Kidney glomerular epithelial cell (primary cell): ENCODE measurements around the gene MAPKAPK2.

Source experiments
- DNase-seq: peaks from one replicate; lab custom pipeline; 2025; lab: John Stamatoyannopoulos, UW

MAPKAPK2 gene

DNA sequence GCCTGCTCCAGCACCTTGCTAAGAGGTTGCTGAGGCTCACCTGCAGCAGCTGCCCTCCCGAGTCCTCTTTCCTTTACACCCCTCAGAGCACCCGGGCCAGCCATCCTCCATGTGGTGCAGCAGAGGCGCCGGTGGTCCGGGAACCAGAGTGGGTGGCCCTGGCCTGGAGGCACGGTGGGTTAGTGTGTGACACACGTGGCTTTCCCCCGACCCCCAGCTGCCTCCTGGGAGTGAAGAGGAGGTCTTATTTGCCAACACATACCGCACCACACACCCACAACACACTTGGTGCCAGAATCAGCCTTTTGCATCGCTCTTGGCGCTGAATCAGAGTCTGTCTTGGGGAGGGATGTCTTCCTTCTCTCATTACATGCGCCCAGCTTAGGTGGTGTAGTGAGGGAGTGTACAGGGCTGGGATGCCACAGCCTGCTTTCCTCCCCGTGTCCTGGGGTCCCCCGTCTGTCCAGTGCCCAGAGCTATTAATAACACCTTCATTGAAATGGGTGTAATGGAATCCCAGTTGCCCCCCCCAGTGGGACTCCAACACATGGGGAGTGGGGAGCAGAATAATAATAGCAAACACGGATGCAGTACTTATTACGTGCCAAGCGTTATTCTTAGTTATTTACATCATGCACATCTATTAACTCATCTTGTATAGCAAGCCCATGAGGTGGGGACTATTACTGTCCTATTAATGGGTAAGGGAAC is 38.2 kb downstream of the MAPKAPK2 start:
- no peak for DNase-seq

DNA sequence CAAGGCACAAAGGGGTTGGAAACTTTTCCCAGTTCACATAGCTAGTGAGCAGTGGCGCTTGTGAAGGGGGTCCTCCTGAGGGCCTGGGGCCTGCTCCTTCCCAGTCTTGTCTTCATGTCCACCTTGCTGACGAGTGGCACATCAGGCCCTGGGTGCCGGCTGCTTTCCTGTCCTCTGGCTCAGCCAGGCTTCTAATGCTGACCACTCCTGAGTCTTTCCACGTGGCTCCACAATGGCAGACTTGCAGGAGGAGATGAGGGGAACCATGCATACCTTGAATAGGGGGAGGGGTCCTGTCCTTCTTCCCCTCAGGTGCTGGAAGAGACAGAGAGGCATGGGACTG is 38.7 kb downstream of the MAPKAPK2 start:
- no peak for DNase-seq

DNA sequence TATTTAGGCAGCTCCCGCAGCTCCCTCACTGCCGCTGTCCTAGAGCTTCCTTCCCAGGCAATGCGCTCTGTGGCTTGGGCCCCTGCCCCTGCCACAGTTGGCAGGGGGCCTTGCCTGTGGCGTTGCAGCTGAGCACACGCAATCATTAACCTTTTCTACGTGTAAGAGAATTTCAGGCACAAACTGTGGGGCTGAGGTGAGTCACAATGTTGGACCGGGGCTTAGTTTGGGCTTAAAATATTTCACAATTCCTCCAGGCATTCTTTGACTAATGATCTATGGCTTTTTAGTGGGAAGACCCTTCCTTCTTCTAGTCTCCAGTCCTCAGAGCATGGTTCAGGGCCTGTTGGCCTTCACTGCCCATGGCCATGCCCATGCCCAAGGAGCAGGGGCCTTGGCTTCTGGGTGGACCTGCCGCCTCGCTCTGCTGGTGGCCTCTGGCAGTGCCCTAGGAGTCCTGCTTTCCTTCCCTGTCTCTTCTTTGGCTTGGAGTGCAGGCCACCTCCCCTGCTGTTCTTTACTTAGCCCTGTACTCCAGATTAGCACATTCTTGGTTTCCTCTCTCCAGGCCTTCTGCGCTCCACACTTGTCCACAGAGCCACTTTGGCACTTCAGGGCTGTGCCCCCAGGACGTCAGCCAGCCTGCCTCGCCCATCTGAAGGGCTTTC is 39.2 kb downstream of the MAPKAPK2 start:
- DNase-seq, result peak; percentile 54

DNA sequence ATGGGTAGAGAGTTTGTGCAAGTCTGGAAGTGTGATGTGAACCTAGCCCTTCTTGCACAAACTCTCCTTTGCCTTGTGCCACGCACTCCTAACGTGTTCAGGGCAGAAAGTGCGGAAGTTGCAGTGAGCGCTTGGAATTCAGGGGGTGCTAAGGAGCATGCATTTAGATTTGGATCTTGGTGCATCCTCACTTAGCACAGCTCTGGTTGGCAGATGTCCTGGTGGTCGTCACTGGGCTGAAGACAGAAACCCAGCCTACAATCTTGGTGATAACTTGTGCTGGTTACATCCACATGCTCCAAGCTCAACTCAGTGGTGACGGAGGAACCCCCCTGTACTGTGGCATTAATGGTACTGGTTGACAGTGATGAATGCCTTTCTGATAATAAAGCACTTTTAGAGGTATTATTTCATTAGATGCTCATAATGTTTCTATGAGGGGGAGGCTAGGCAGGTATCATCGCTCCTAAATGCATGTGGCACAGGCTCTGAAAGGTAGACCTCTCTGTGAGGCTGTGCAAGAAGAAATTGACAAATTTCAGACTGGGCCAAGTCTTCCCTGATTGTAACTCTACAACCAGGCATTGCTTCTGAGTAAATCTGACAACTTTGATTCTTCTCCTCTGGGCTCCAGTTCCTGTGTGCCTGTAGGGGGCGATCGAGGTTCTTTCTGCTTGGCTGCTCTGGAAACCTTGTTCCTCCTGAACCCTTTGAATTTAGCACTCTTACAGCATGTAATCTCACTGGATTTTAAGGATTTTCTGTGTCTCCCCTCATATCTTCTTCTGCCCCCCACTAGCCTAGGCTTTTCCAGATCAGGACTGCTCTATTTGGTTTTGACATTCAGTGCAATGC is 40.6 kb downstream of the MAPKAPK2 start:
- DNase-seq, result peak; percentile 44

DNA sequence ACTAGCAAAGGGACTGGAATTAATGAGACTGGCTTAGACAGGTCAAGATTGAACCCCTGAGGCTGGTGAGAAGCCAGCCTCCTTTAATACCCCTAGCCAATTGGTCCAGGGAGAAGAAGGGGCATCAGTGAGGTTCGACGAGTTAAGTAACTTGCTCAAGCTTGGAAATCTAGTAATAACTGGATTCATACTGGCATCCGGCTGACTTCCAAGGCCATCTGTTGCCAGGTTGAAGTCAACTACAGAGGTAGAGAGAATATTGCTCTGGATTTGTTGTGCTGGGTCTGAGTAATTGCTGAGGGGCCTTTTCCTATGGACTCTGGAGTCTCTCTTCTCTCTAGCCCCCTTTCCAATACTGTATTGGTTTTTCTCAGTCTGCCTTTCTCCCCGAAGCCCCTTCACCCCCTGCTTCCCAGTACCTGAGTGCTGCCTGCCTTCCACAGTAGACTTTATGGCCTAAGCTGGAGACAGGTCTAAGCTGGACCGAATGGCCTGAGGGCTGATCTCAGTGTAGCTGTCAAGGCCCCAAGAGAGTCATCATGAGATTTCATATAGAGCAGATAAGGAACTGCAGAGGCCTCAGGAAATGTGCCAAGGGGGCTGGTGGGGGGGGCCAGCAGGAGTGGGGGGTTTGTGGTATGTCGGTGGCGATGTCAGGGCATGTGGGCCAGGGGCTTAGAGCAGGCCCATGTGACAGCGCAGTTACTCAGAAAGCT is 43.4 kb downstream of the MAPKAPK2 start:
- no peak for DNase-seq

DNA sequence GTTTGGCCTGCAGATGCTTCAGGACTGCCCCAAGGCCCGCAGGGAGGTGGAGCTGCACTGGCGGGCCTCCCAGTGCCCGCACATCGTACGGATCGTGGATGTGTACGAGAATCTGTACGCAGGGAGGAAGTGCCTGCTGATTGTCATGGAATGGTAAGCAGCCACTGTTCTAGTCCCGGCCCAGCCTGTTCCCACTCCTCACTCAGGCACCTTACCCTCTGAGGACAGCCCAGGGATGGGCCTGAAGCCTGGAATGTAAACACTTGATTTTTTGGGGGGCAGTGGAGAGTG is 43.9 kb downstream of the MAPKAPK2 start:
- no peak for DNase-seq

DNA sequence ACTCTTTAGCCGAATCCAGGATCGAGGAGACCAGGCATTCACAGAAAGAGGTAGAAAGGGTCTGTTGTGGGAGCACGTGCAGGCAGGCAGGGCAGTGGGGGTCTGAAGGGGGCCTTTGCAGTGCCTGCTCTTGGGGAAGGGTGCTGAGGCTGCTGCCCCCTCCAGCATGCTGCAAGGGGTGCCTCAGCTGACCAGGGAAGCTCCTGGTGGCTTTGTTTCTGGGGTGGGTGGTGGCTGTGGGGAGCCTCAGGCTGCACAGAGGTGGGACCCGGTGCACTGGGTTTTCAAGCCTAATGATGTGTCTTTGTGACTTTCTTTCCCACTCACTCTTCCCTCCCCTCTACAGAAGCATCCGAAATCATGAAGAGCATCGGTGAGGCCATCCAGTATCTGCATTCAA is 44.3 kb downstream of the MAPKAPK2 start:
- no peak for DNase-seq

DNA sequence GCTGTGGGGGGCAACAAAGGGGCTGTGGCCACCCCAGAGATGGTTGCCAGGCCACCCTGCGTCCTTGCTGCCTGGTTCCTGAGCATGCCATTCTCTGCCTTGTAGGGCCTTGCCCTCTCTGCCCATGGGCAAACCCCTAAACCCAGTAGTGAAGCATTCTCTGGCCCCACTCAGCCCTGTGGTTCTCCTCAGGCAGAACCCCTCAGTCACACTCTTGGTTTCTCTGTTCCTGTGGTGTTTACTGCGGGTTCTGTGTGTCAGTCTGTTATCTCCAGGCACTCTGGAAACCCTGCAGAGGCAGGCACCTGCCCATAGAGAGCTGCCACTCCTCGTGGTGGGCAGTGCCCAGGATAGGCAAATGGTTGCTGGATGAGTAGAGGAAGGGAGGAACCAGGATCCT is 44.8 kb downstream of the MAPKAPK2 start:
- no peak for DNase-seq

DNA sequence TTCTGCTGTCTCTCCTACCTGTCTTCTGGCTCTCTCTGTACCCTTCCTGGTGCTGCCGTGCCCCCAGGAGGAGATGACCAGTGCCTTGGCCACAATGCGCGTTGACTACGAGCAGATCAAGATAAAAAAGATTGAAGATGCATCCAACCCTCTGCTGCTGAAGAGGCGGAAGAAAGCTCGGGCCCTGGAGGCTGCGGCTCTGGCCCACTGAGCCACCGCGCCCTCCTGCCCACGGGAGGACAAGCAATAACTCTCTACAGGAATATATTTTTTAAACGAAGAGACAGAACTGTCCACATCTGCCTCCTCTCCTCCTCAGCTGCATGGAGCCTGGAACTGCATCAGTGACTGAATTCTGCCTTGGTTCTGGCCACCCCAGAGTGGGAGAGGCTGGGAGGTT is 47.8 kb downstream of the MAPKAPK2 start:
- no peak for DNase-seq

DNA sequence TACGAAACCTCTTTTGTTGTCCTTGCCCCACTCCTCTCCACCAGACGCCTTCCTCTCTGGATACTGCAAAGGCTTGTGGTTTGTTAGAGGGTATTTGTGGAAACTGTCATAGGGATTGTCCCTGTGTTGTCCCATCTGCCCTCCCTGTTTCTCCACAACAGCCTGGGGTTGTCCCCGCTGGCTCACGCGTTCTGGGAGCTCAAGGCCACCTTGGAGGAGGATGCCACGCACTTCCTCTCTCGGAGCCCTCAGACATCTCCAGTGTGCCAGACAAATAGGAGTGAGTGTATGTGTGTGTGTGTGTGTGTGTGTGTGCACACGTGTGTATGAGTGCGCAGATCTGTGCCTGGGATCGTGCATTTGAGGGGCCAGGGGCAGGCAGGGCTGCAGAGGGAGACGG is 48.3 kb downstream of the MAPKAPK2 start:
- DNase-seq, result no peak

DNA sequence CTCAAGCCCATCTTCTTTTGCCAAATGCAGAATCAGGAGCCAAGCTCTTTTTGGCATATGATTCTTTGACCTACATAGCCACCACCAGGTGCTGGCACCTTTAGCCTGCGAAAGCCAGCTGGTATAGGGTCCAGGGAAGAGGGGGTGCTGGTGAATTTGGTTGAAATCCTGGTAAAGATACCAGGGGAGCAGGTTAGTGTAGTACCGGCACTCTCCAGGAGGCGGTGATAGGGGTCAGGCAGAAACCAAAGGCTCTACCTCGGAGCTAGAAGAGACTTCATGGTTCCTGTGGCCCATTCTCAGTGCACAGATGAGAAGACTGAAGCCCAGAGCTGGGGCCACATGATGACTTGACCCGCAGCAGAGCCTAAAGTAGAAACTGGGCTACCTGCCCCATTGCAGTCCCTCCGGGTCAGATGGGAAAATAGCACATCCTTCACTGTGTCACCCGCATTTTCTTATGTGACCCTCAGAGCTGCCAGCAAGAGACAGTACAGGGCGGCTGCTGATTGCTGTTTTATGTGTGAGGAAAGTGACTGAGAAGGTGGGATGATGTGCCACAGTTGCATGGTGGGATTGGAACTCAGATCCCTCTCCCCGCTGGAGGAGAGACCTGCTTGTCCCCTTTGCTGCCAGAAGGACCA is 49.9 kb downstream of the MAPKAPK2 start:
- no peak for DNase-seq

DNA sequence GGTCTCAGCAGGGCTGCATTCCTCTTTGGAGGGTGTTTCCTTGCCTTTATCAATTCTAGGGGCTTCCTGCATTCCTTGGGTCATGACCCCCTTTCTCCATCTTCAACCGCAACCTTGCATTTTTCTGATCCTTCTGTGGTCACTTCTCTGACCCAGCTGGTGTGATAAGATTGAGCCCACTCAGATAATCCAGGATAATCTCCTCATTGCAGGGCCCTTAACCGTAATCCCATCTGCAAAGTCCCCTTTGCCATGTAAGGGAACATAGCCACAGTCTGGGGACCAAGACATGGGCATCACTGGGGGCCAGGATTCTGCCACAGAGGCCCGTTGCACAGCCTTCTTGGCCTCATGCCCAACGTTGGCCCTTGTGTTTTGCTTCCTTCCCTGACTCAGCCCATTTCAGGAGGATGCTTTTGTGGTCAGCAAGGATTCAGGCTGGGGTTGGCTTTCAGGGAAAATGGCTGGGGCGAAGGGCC is 50.9 kb downstream of the MAPKAPK2 start:
- DNase-seq, result no peak

DNA sequence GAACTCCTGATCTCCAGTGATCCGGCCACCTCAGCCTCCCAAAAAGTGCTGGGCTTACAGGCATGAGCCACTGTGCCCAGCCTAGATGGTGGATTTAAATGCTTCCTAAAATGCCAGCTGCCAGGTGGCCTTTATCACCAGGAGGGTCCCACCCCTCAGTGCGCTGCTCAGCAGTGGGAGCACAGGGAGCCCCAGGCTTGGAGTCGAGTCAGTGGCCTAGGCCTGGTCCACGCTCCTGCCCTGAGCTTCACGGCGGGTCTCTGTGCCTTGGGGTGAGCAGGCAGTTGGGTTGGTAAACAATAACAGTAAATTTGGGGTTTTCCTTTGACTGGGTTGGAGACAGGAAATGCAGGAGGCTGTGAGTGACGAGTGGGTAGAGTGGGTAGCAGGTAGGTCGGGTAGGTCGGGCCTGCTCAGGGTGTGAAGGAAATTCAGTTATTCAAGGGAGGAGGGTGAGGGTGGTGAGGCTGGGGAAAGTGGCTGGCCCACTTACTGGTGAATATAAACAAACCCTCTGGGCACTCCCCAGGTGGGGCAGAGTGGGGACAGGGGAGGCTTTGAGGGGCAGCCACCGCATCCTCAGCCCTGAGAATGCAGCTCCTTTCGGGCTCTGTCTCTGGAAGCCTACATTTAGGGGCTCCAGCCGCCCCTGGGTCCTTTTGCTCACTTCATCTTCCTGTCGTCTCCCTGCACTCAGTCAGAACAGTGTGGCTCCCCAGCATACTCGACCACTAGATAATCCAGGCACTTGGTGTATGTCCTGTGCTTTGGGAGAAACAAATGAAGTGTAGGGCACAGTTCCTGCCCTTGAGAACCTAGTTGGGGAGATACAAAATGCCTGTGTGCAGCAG is 52.4 kb downstream of the MAPKAPK2 start:
- DNase-seq, result no peak

DNA sequence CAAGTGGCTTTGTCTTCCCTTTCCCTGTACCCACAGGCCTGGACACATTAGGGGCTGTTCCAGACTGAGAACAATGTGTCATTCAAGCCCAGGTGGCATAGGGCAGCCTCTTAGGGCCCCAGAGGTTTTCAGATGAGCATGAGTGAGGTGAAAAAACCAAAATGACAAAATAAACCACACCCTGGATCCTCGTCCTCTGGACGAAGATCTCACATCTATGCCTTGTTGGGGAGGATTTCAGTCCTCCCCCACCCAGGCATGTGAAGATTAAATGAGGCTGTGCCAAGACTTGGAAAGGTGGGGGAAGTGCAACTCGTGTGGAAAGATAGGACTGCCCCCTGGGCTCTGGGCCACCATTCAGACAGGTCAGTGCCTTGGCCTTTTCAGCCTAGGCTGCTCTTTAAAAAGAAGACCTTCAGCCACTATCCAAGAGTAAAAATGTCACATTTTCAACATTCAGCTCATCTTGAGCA is 53.1 kb downstream of the MAPKAPK2 start:
- DNase-seq, result no peak

DNA sequence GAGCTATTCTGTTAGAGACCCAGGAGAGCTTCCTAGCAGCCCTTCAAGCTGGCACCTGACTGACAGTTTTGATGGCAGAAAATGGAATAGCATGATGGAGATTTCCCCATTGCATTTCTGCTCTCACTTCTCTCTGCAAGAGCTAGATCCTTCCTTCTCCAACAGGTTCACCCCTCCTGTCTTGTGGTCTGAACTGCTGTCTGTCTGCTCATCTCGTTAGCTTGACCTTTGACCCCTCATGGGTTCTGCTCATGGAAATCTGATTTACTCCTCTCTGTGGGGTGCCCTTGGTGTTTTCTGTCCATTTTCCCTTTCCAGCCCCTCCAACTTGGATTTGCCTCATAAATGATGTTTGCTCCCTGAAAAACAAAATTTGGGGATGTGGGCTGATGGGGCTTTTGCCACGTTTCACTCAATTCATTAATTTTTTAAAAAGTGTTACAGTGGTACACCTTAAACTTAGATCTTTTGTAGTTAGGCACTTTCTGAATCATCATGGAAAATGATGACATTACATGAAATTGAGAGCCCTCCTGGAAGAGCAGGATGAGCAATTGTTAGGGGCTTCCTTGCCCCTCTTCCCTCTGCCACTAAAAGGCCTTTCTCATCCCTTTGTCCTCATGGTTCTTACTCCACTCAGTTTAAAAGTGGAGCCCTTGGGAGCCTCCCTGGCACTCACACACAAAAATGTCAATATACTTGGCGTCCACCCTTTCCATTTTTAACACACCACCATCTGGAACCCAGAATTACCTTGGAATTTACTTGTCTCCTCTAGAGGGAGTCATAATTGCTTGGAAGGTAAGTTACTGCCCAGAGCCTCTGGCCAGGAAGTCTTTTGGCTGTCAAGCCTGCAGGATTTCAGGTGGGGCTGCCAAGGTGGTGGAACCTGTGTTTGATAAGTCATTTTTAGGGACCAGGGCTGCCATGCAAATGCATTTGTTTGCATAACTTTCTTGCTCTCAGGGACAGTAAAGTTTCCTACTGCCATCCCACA is 54.0 kb downstream of the MAPKAPK2 start:
- no peak for DNase-seq

DNA sequence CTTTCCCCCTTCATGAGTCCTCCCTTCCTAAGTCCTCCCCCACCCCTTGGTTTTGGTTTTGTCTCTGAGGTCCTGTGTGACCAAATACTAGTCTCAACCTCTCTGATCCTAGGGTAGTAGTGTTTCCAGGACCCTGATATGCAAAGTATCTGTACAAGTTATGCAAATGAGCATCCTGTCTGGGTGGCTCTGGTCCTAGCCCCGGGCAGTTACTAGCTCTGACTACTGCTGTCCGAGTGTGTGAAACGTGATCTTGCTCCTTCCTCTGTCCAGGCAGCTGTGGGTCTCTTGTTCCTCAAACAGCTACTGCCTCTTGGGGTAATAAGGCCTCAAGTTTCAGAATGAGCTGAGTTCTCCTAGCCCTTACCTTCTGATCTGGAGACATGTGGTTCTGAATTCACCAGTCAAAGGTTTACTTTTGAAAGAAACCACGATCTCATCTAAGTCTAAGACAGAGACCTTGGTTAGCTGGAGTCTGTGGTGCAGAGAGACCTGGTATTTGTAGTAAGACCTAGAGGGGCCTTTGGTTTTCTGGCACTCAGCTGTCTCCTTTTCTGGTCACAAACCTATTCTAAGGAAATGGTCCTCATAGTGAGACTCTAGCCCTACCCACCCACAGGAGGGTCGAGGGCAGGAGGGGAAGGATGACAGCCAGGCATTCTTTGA is 54.8 kb downstream of the MAPKAPK2 start:
- DNase-seq, result no peak

DNA sequence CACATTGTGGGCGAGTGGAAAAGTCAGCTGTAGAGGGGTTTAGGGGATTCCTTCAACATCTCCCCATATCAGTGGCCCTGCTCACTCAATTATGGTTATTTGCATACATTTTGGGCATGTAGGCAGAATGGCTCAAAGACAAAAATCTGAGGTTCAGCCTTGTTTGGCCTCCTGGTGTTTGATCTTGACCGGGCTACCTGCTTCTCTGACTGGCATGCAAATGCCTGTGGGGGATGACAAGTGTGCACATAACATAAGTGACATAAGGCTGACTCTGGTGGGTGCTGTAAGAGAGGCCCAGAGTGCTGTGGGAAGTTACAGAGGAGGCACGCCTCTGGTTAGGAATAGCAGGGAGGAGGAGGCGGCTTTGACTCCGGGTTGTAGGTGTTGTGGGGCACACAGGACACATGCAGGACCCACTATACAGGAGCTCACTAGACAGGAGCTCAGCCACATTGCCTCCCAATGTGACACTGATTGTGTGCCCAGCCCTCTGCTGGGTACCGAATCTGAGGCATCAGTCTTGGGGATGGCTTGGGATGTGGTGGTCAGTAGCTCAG is 56.5 kb downstream of the MAPKAPK2 start:
- no peak for DNase-seq

DNA sequence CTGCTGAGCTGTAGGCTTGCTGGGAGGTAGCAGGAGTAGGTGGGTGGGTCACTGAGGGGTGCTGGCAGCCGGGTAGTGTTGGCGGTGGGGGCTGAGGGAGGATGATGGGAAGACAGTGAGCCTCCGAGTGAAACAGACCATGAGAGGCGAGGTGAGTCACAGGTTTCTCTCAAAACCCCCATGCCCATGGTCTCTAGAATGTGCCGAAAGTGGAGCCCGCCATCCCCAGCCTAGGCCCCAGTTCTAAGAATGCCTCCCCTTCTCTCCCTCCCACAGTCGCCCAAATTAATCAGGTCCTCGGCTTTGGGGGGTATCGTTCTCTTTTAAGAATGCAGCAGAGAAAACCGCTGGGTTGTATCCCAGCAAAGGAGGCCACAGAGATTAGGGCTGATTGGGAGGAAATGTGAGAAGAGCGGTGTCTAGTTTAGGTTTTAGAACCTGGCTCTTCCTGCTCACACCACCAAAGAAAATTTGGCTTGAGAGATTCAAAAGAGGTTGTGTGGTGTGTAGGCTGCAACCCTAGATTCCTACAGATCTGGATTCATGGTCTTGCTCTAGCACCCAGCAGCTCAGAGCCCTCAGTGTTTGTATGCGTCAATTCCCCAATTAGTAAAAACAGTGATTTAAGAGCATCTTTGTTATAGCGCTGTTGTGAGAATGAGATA is 58.1 kb downstream of the MAPKAPK2 start:
- no peak for DNase-seq
